Neural progenitor cell (in vitro differentiated cells): ENCODE data around the gene BBX.

Source experiments
- CTCF ChIP-seq: fragments of 200-600 bp; sonication (generic); IDR thresholded peaks from 2 replicates; pipeline ENCODE4 v1.5.1; 2017; ENCODE audit warnings: antibody characterized with exemption, mild to moderate bottlenecking
- EZH2 ChIP-seq: fragments of 200-600 bp; sonication (generic); IDR thresholded peaks from 2 replicates; pipeline ENCODE4 v1.6.1; 2017; ENCODE audit warnings: antibody characterized with exemption, mild to moderate bottlenecking, moderate library complexity
- EZH2phosphoT487 ChIP-seq: fragments of 200-600 bp; sonication (generic); IDR thresholded peaks from 2 replicates; pipeline ENCODE4 v1.6.1; 2017; ENCODE audit warnings: antibody characterized with exemption

GRCh38 chr3:107798381-107798780 is 275.6 kb downstream of the BBX start:
- TF ChIP-seq CTCF, result no peak
- no peak for TF ChIP-seq EZH2phosphoT487
- no peak for TF ChIP-seq EZH2
